Sigmoid colon (tissue), 7 donors: ENCODE measurements around the gene KCNH5. TPM values are rescaled to one million over a fixed set of nuclear protein-coding genes. Genes with fewer than 3 reads are reported as not detected.

Experiments used
- DNase-seq: peaks from one replicate; pipeline ENCODE4 v3.0.0-alpha.2; 2019
- H3K27ac ChIP-seq, 4 donors: fragments of 200-600 bp; sonication (generic); one replicate each; pipeline ENCODE4 v1.5.1; 2016 to 2019; ENCODE audit warnings: mild to moderate bottlenecking in 1 of 4
- H3K27me3 ChIP-seq, 3 donors: fragments of 200-600 bp; sonication (generic); one replicate each; pipeline ENCODE4 v1.5.1; 2019; ENCODE audit warnings: mild to moderate bottlenecking in 1 of 3
- H3K36me3 ChIP-seq, 4 donors: fragments of 200-600 bp; sonication (generic); one replicate each; pipeline ENCODE4 v1.5.1; 2016 to 2019
- H3K4me1 ChIP-seq, 4 donors: fragments of 200-600 bp; sonication (generic); one replicate each; pipeline ENCODE4 v1.5.1; 2017 to 2019
- H3K4me3 ChIP-seq, 4 donors: fragments of 200-600 bp; sonication (generic); one replicate each; pipeline ENCODE4 v1.5.1; 2017 to 2019; ENCODE audit warnings: mild to moderate bottlenecking in 2 of 4, moderate library complexity in 1 of 4
- H3K9me3 ChIP-seq, 4 donors: fragments of 200-600 bp in 3 of 4; sonication (generic) in 3 of 4; one replicate each; pipeline versions ENCODE4 v1.5.1 to v1.6.1; 2013 to 2019
- CTCF ChIP-seq, 4 experiments: fragments of 450-650 bp in 3 of 4; fragments of 200-600 bp in 1 of 4; IDR thresholded peaks; one replicate each; pipeline ENCODE4 v1.5.1; 2016 to 2019; ENCODE audit warnings: antibody characterized with exemption in 4 of 4, mild to moderate bottlenecking in 3 of 4, moderate library complexity in 2 of 4
- EP300 ChIP-seq, 4 donors: sonication (generic); formaldehyde crosslinking; IDR thresholded peaks; one replicate each; pipeline ENCODE4 v1.6.1; 2017; ENCODE audit warnings: antibody characterized with exemption in 4 of 4
- POLR2A ChIP-seq, 2 donors: fragments of 450-650 bp; IDR thresholded peaks; one replicate each; pipeline ENCODE4 v1.6.1; 2016; ENCODE audit warnings: antibody characterized with exemption in 2 of 2, mild to moderate bottlenecking in 2 of 2, moderate library complexity in 2 of 2
- POLR2AphosphoS5 ChIP-seq, 4 donors: sonication (generic); formaldehyde crosslinking; IDR thresholded peaks; one replicate each; pipeline ENCODE4 v1.6.1; 2017; ENCODE audit warnings: antibody characterized with exemption in 4 of 4
- WGBS, 2 donors: extraction: QIAGEN DNeasy Blood & Tissue Kit; methylation state at CpG; one replicate each; pipeline ENCODE4 v1.1.7; 2013; 5-methylcytosine and 5-hydroxymethylcytosine counted together
- intact Hi-C: fragments of 100-400 bp; cut with DNase I; formaldehyde crosslinking; loops from one replicate; pipeline ENCODE4 v1.15.1; 2023
- polyA plus RNA-seq, 3 donors: library from polyadenylated mRNA; stranded (reverse); fragments of 200-250 nt; gene quantifications; one replicate each; pipeline ENCODE4 v1.2.3, GENCODE V29; 2013
- total RNA-seq, 4 donors: library from RNA; depleted of rRNA; stranded (reverse); fragments of >200 nt; gene quantifications; one replicate each; pipeline ENCODE4 v1.1.0, GENCODE V29; 2016
- donor health status: healthy with polysubstance abuse.
- donor health status: Bipolar disorder and iron deficiency.
- donor health status: healthy.

The KCNH5 gene
- total RNA-seq (under 1 TPM; 0.16 to 0.36 (median 0.27) TPM), polyA plus RNA-seq (under 1 TPM in 1 of 3 donors, not detected in 2; 0.09 TPM)

DNA sequence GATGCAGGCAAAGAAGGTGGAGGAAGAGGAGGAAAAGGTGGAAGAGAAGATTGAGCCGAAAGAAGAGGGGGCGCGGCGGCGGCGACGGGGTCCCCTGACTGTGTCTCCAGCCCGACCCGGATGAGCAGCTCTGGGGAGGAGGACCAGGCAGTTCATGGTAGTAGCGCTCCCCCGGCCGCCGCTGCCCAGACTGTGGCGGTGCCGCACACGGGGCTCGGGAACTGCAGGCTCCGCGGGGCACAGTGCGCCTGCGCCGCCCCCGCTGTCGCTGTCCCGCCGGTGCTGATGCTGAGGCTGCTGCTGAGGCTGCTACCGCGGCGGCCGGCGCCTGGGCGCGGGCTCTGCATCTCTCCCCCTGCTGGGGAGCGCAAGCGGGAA, at the start of gene KCNH5:
Gene KCNH5, minus strand, starts transcription at position 225 of the 378 bp plus-strand sequence. CDS start 272 bp downstream, outside the sequence.
- H3K36me3 ChIP-seq, result no peaks in the 10 kb centered on the region
- no peak for TF ChIP-seq POLR2A (IDR thresholded peaks at IDR 0.05)
- TF ChIP-seq CTCF (IDR thresholded peaks at IDR 0.05), result no peak
- TF ChIP-seq POLR2AphosphoS5 (IDR thresholded peaks at IDR 0.05), result no peak
- TF ChIP-seq EP300 (IDR thresholded peaks at IDR 0.05), result no peak
- DNase-seq, result no peak
- no peaks in the 10 kb centered on the region for H3K9me3 ChIP-seq
- H3K27me3 ChIP-seq, result peaks cover 18 to 83% (median 35%) of the 10 kb centered on the region in 3 donors
- H3K4me3 ChIP-seq, result peak within 1 kb of the TSS in 3 of 4 donors; percentile 10 to 35 (median 29)
- intact Hi-C loops, result no loop called here
- H3K4me1 ChIP-seq, result peaks cover 0 to 17% (median 14%) of the 10 kb centered on the region in 4 donors
- 2 to 11% methylated on average over 35 of the region's 35 CpGs for WGBS, 2 donors
- H3K27ac ChIP-seq, result no peak within 1 kb of the TSS

- intact Hi-C loops, result no loop called here
- Histone ChIP-seq H3K4me3 (no peak overlapping the region), H3K9me3 (no peaks in the 10 kb centered on the region), H3K27ac (no peak overlapping the region), H3K4me1 (no peaks in the 10 kb centered on the region), H3K36me3 (no peaks in the 10 kb centered on the region), H3K27me3 (no peaks in the 10 kb centered on the region)
- DNase-seq, result no peak
- TF ChIP-seq CTCF (IDR thresholded peaks at IDR 0.05) (no peak), EP300 (IDR thresholded peaks at IDR 0.05) (no peak), POLR2AphosphoS5 (IDR thresholded peaks at IDR 0.05) (no peak), POLR2A (IDR thresholded peaks at IDR 0.05) (no peak)
- WGBS, 2 donors, result 74 to 86% methylated on average over 3 of the region's 5 CpGs
Observed at GRCh38 chr14:63091394-63091996, 46.2 kb upstream of the KCNH5 start.

DNA sequence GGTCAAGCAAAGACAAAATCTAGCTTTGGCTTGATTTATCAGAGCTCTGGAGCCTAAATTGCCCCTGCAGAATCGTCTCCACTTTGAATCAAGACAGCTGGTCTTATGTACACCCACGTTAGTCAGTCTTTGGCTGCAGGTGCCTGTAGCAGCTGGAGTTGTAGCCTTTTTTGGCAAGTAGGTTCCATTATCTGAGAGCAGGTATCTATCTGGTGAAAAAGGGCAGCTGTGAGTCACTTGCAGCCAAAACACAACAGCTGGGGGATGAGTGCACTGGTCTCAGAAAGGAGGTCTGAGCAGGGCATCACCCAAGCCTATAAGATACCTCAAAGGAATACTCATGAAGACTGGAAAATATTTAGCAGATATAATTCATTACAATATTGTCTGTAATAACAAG, 43.6 kb upstream of the KCNH5 start:
- no peak for TF ChIP-seq POLR2AphosphoS5 (IDR thresholded peaks at IDR 0.05)
- no peak for TF ChIP-seq EP300 (IDR thresholded peaks at IDR 0.05)
- no peak for TF ChIP-seq POLR2A (IDR thresholded peaks at IDR 0.05)
- TF ChIP-seq CTCF (IDR thresholded peaks at IDR 0.05), result no peak
- no peaks in the 10 kb centered on the region for H3K27me3 ChIP-seq
- no peak for DNase-seq
- no peak overlapping the region for H3K4me3 ChIP-seq
- WGBS, 2 donors, result 39 to 64% methylated on average over 2 of the region's 2 CpGs
- peaks cover 0 to 2% (median 0%) of the 10 kb centered on the region in 4 donors for H3K9me3 ChIP-seq
- H3K27ac ChIP-seq, result no peak overlapping the region
- intact Hi-C loops, result no loop called here
- H3K4me1 ChIP-seq, result no peaks in the 10 kb centered on the region
- no peaks in the 10 kb centered on the region for H3K36me3 ChIP-seq

DNA sequence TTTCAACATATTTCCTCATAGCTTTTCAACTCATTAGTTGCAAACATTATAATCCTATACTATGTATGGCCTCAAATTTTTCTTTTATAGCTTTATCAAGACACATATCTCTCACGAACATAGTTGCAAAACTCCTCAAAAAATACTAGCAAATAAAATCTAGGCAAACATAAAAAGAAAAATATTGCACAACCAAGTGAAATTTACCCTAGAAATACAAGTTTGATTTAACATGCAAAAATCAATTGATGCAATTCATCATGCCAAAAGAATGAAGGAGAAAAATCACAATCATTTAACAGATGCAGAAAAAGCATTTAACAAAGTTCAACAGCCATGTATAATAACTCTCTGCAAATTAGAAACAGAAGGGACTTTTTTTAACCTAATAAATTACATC, 33.3 kb upstream of the KCNH5 start:
- intact Hi-C loops, result no loop called here

More for the DNA sequence above, 33.3 kb upstream of the KCNH5 start:
- Histone ChIP-seq H3K27me3 (no peaks in the 10 kb centered on the region), H3K9me3 (no peaks in the 10 kb centered on the region), H3K4me3 (no peak overlapping the region), H3K4me1 (no peaks in the 10 kb centered on the region), H3K27ac (no peak overlapping the region), H3K36me3 (no peaks in the 10 kb centered on the region)
- WGBS, 2 donors, result 20 to 50% methylated on average over 1 of the region's 1 CpG
- TF ChIP-seq EP300 (IDR thresholded peaks at IDR 0.05) (no peak), CTCF (IDR thresholded peaks at IDR 0.05) (no peak), POLR2A (IDR thresholded peaks at IDR 0.05) (no peak), POLR2AphosphoS5 (IDR thresholded peaks at IDR 0.05) (no peak)
- no peak for DNase-seq
